Lower leg skin (tissue), 3 donors: ENCODE data around the gene GINS2.

Source experiments
- POLR2A ChIP-seq, 2 donors: fragments of 450-650 bp; IDR thresholded peaks; one replicate each; pipeline ENCODE4 v1.6.1; 2016 to 2017; ENCODE audit warnings: antibody characterized with exemption in 2 of 2, mild to moderate bottlenecking in 1 of 2, moderate library complexity in 1 of 2
- TF ChIP-seq, protein P1 (sequence below), 3 donors: fragments of 450-650 bp; IDR thresholded peaks; one replicate each; pipeline ENCODE4 v1.5.1; 2016; ENCODE audit warnings: antibody characterized with exemption in 3 of 3, mild to moderate bottlenecking in 3 of 3, moderate library complexity in 2 of 3

DNA sequence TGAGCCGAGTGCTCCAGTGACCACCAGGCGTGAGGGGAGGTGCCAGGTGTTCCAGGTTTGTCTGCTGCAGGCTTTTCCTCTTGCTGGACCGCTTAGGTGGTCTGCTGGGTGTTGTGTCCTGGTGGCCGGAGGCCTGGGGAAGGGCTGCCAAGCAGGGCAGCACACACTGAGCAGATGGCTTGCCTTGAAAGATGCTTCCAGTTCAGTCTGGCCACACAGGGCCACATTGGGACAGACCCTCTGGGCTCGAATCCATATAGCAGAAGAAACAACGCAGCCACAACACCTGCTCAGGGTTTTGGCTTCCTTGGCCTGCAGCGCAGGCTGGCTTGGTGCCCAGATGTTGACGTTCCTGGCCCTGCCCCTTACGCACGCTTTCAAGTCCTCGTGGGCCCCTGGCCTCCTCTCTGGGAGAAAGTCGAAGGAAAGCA, 24.8 kb downstream of the GINS2 start:
- no peak for TF ChIP-seq POLR2A (IDR thresholded peaks at IDR 0.05)
- TF ChIP-seq, protein P1, sequence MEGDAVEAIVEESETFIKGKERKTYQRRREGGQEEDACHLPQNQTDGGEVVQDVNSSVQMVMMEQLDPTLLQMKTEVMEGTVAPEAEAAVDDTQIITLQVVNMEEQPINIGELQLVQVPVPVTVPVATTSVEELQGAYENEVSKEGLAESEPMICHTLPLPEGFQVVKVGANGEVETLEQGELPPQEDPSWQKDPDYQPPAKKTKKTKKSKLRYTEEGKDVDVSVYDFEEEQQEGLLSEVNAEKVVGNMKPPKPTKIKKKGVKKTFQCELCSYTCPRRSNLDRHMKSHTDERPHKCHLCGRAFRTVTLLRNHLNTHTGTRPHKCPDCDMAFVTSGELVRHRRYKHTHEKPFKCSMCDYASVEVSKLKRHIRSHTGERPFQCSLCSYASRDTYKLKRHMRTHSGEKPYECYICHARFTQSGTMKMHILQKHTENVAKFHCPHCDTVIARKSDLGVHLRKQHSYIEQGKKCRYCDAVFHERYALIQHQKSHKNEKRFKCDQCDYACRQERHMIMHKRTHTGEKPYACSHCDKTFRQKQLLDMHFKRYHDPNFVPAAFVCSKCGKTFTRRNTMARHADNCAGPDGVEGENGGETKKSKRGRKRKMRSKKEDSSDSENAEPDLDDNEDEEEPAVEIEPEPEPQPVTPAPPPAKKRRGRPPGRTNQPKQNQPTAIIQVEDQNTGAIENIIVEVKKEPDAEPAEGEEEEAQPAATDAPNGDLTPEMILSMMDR (IDR thresholded peaks at IDR 0.05): no peak
